HepG2 (cell line): ENCODE results near the gene THRSP. TPM values are rescaled to one million over a fixed set of nuclear protein-coding genes. Genes with fewer than 3 reads are reported as not detected.

ENCODE experiments used
- BRD4 ChIP-seq: sonication (generic); formaldehyde crosslinking; IDR thresholded peaks from 2 replicates; pipeline ENCODE4 v1.4.0; 2020; ENCODE audit warnings: missing genetic modification reagents
- CCAR2 ChIP-seq: fragments of 200-400 bp; formaldehyde crosslinking; optimal IDR thresholded peaks from 2 replicates; pipeline ENCODE3; 2018; ENCODE audit warnings: low read depth, mild to moderate bottlenecking, low read length, moderate library complexity
- GFI1 ChIP-seq: sonication (generic); formaldehyde crosslinking; IDR thresholded peaks from 2 replicates; pipeline ENCODE4 v1.5.0; 2020; ENCODE audit warnings: missing genetic modification reagents, mild to moderate bottlenecking, borderline replicate concordance
- ZNF292 ChIP-seq: sonication (generic); formaldehyde crosslinking; IDR thresholded peaks from 2 replicates; pipeline ENCODE4 v1.8.1; 2022; ENCODE audit warnings: mild to moderate bottlenecking, low read depth, missing genetic modification reagents, borderline replicate concordance
- ZNF296 ChIP-seq: sonication (generic); formaldehyde crosslinking; conservative IDR thresholded peaks from 2 replicates; pipeline ENCODE4 v1.5.0; 2020; ENCODE audit warnings: mild to moderate bottlenecking, missing genetic modification reagents
- polyA plus RNA-seq, 8 experiments: library from polyadenylated mRNA; depleted of rRNA in 3 of 8; stranded (reverse) in 7 of 8; unstranded in 1 of 8; fragments of >200 nt; fragmentation: Illumina TruSeq in 4 of 8; extraction: Trizol in 4 of 8; gene quantifications; 2 replicates each; pipeline versions ENCODE4 v1.2.1 to v1.2.3, GENCODE V29; 2011 to 2016; ENCODE audit warnings: low read depth in 4 of 8, missing spikeins in 1 of 8, mixed read lengths in 1 of 8; ENCODE audit not compliant: insufficient read depth in 1 of 8
- total RNA-seq, 5 experiments: library from RNA; depleted of rRNA; stranded (reverse); fragments of >200 nt; fragmentation: Illumina TruSeq; extraction: Trizol; gene quantifications; 2 replicates each; pipeline ENCODE4 v1.2.3, GENCODE V29; 2016; ENCODE audit warnings: low read depth in 1 of 5
- TF ChIP-seq, protein P1 (sequence below), 2 experiments: fragments of 450-650 bp in 1 of 2; sonication (generic) in 1 of 2; formaldehyde crosslinking in 1 of 2; IDR thresholded peaks; 2 replicates each; pipeline versions ENCODE4 v1.6.1 to v1.8.0; 2016 to 2022; ENCODE audit warnings: antibody characterized with exemption in 1 of 2, mild to moderate bottlenecking in 1 of 2, missing genetic modification reagents in 1 of 2
- TF ChIP-seq, protein P2 (sequence below): sonication (generic); formaldehyde crosslinking; conservative IDR thresholded peaks from 2 replicates; pipeline ENCODE4 v1.4.0; 2020; ENCODE audit warnings: missing genetic modification reagents
- TF ChIP-seq, protein P3 (sequence below): sonication (generic); formaldehyde crosslinking; IDR thresholded peaks from 2 replicates; pipeline ENCODE4 v1.8.0; 2023; ENCODE audit warnings: mild to moderate bottlenecking, missing genetic modification reagents
- TF ChIP-seq, protein P4 (sequence below): sonication (generic); formaldehyde crosslinking; IDR thresholded peaks from 2 replicates; pipeline ENCODE4 v1.5.0; 2020; ENCODE audit warnings: missing genetic modification reagents

The THRSP gene
- total and polyA plus RNA-seq, 2 of the 13 experiments (the other 11 are each of a cell fraction or from before 2014, with no cell fraction given), result 0.13 to 0.58 TPM

DNA sequence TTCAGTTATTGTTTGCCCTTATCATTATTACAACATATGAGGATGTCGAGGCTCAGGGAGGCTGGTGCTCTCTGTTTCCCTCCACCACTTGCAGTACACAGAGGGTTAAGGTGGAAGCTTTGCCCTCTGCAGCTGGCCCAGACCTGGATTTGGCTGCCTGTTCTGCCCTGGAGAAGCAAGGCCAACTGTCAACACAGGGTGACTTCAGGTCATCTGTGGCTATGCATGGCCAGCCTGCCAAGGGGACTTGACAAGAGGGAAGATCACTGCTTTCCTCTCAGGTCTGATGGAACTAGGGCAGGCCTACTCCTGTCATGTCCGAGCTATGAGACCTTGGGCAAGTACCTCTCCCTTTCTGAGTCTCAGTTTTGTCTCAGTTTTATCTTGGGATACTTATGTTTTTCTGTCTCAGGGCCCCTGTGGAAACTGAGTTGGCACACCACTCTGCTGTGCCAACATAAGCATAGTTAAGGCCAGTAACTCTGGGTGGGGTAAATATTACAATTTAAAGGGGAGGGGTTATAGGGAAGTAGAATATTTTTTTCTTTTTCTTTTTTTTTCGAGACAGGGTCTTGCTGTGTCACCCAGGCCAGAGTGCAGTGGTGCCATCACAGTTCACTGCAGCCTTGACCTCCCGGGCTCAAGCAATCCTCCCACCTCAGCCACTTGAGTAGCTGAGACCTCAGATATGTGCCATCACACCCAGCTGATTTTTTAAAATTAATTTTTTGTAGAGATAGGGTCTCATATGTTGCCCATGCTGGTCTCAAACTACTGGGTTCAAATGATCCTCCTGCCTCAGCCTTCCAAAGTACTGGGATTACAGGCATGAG, 2.4 kb upstream of the THRSP start (continued):
- TF ChIP-seq, protein P1, sequence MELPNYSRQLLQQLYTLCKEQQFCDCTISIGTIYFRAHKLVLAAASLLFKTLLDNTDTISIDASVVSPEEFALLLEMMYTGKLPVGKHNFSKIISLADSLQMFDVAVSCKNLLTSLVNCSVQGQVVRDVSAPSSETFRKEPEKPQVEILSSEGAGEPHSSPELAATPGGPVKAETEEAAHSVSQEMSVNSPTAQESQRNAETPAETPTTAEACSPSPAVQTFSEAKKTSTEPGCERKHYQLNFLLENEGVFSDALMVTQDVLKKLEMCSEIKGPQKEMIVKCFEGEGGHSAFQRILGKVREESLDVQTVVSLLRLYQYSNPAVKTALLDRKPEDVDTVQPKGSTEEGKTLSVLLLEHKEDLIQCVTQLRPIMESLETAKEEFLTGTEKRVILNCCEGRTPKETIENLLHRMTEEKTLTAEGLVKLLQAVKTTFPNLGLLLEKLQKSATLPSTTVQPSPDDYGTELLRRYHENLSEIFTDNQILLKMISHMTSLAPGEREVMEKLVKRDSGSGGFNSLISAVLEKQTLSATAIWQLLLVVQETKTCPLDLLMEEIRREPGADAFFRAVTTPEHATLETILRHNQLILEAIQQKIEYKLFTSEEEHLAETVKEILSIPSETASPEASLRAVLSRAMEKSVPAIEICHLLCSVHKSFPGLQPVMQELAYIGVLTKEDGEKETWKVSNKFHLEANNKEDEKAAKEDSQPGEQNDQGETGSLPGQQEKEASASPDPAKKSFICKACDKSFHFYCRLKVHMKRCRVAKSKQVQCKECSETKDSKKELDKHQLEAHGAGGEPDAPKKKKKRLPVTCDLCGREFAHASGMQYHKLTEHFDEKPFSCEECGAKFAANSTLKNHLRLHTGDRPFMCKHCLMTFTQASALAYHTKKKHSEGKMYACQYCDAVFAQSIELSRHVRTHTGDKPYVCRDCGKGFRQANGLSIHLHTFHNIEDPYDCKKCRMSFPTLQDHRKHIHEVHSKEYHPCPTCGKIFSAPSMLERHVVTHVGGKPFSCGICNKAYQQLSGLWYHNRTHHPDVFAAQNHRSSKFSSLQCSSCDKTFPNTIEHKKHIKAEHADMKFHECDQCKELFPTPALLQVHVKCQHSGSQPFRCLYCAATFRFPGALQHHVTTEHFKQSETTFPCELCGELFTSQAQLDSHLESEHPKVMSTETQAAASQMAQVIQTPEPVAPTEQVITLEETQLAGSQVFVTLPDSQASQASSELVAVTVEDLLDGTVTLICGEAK (IDR thresholded peaks at IDR 0.05), result no peak
- TF ChIP-seq, protein P1 (CRISPR knock-in tag; IDR thresholded peaks at IDR 0.05), result no peak
- TF ChIP-seq, protein P2, sequence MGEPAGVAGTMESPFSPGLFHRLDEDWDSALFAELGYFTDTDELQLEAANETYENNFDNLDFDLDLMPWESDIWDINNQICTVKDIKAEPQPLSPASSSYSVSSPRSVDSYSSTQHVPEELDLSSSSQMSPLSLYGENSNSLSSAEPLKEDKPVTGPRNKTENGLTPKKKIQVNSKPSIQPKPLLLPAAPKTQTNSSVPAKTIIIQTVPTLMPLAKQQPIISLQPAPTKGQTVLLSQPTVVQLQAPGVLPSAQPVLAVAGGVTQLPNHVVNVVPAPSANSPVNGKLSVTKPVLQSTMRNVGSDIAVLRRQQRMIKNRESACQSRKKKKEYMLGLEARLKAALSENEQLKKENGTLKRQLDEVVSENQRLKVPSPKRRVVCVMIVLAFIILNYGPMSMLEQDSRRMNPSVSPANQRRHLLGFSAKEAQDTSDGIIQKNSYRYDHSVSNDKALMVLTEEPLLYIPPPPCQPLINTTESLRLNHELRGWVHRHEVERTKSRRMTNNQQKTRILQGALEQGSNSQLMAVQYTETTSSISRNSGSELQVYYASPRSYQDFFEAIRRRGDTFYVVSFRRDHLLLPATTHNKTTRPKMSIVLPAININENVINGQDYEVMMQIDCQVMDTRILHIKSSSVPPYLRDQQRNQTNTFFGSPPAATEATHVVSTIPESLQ (CRISPR knock-in tag), result no peak
- no peak for TF ChIP-seq GFI1 (CRISPR knock-in tag)
- TF ChIP-seq, protein P3, sequence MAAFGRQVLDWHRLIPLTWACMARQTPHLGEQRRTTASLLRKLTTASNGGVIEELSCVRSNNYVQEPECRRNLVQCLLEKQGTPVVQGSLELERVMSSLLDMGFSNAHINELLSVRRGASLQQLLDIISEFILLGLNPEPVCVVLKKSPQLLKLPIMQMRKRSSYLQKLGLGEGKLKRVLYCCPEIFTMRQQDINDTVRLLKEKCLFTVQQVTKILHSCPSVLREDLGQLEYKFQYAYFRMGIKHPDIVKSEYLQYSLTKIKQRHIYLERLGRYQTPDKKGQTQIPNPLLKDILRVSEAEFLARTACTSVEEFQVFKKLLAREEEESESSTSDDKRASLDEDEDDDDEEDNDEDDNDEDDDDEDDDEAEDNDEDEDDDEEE (CRISPR knock-in tag), result no peak
- TF ChIP-seq, protein P4, sequence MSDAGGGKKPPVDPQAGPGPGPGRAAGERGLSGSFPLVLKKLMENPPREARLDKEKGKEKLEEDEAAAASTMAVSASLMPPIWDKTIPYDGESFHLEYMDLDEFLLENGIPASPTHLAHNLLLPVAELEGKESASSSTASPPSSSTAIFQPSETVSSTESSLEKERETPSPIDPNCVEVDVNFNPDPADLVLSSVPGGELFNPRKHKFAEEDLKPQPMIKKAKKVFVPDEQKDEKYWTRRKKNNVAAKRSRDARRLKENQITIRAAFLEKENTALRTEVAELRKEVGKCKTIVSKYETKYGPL (CRISPR knock-in tag), result no peak
- no peak for TF ChIP-seq BRD4 (CRISPR knock-in tag)
- TF ChIP-seq ZNF296 (CRISPR knock-in tag), result no peak
- TF ChIP-seq ZNF292, result peak; percentile 81; the same call in 1 of the 2 replicates
- TF ChIP-seq CCAR2, result no peak
